ENCODE measurements around the gene TMEM150A.
A peak's percentile ranks its signal among the peaks of the same experiment; 100 is the strongest.
"Not testable (repeated sequence)": the region's sequence is repeated elsewhere in the genome, so short reads cannot be mapped to it uniquely, and the experiment has no call there.

Gene TMEM150A

GRCh38 chr2:85564144-85564563 is 38.3 kb downstream of the TMEM150A start:
- no peak for DNase-seq (ENCODE audit: low read depth in 2 of 2)

- peak; percentile 92 to 94 for DNase-seq (ENCODE audit: low read depth in 2 of 2)
These were observed 41.0 kb downstream of the TMEM150A start, which contains the start of gene GGCX for GRCh38 chr2:85561280-85562212. TSS of gene GGCX (minus strand) at chr2:85561493. CDS start at chr2:85561428, 65 bp downstream.

GRCh38 chr2:85560812-85561279 is 41.7 kb downstream of the TMEM150A start:
- no peak for DNase-seq (ENCODE audit: low read depth in 2 of 2)

- DNase-seq (ENCODE audit: low read depth in 2 of 2): not testable (repeated sequence)
These were observed 42.1 kb downstream of the TMEM150A start for GRCh38 chr2:85560403-85560726.

GRCh38 chr2:85558160-85558559 is 44.3 kb downstream of the TMEM150A start:
- DNase-seq (ENCODE audit: low read depth in 2 of 2): no peak

- no peak for DNase-seq (ENCODE audit: low read depth in 2 of 2)
These were observed 45.4 kb downstream of the TMEM150A start for GRCh38 chr2:85557130-85557529.

GRCh38 chr2:85554980-85555612 is 47.4 kb downstream of the TMEM150A start:
- no peak for DNase-seq (ENCODE audit: low read depth in 2 of 2)

- no peak for DNase-seq (ENCODE audit: low read depth in 2 of 2)
These were observed 49.3 kb downstream of the TMEM150A start for GRCh38 chr2:85553184-85553583.

- peak; percentile 63 to 67 for DNase-seq (ENCODE audit: low read depth in 2 of 2)
These were observed 50.5 kb downstream of the TMEM150A start for GRCh38 chr2:85551698-85552678.

- DNase-seq (ENCODE audit: low read depth in 2 of 2): no peak
These were observed 52.0 kb downstream of the TMEM150A start for GRCh38 chr2:85550486-85550885.

GRCh38 chr2:85549826-85550225 is 52.7 kb downstream of the TMEM150A start:
- DNase-seq (ENCODE audit: low read depth in 2 of 2): no peak

GRCh38 chr2:85549095-85549494 is 53.4 kb downstream of the TMEM150A start:
- DNase-seq (ENCODE audit: low read depth in 2 of 2): no peak

GRCh38 chr2:85548608-85548900 is 53.9 kb downstream of the TMEM150A start:
- no peak for DNase-seq (ENCODE audit: low read depth in 2 of 2)
